ENCODE results near the gene ZDBF2.

GRCh38 chr2:206229642-206230041, 44.8 kb upstream of the ZDBF2 start:
- TF ChIP-seq POLR2A (IDR thresholded peaks at IDR 0.05; ENCODE audit: low read length) (no peak), GATA1 (IDR thresholded peaks at IDR 0.05; ENCODE audit: low read depth, low read length) (no peak)
